GM12865 (cell line): Measurements from ENCODE around the gene TSSC4.

Experiments
- DNase-seq: peaks from one replicate; pipeline ENCODE4 v3.0.0; 2010; ENCODE audit warnings: low read depth
- H3K4me3 ChIP-seq: 2 replicates; pipeline ENCODE4 v1.5.1; 2011; ENCODE audit warnings: mild to moderate bottlenecking, low read depth, low read length, control low read depth
- CTCF ChIP-seq: IDR thresholded peaks from 2 replicates; pipeline ENCODE4 v1.5.1; 2011; ENCODE audit warnings: low read length, control low read depth, low read depth, inconsistent platforms; ENCODE audit not compliant: insufficient read depth; ENCODE audit errors: missing control alignments

TSSC4 gene

GRCh38 chr11:2432628-2433071 is 32.1 kb downstream of the TSSC4 start:
- no peak for DNase-seq
- no peak overlapping the region for H3K4me3 ChIP-seq
- TF ChIP-seq CTCF, result no peak

- TF ChIP-seq CTCF, result no peak
- no peak for DNase-seq
- H3K4me3 ChIP-seq, result no peak overlapping the region
Observed at GRCh38 chr11:2433106-2433925, 32.8 kb downstream of the TSSC4 start.

GRCh38 chr11:2434008-2434407 is 33.5 kb downstream of the TSSC4 start:
- TF ChIP-seq CTCF, result no peak
- DNase-seq, result no peak
- H3K4me3 ChIP-seq, result no peak overlapping the region

GRCh38 chr11:2434506-2435255 is 34.1 kb downstream of the TSSC4 start:
- DNase-seq, result no peak
- TF ChIP-seq CTCF, result no peak
- H3K4me3 ChIP-seq, result no peak overlapping the region

- no peak overlapping the region for H3K4me3 ChIP-seq
- no peak for TF ChIP-seq CTCF
- no peak for DNase-seq
Observed at GRCh38 chr11:2435288-2436012, 34.9 kb downstream of the TSSC4 start.

GRCh38 chr11:2436013-2436520 is 35.5 kb downstream of the TSSC4 start:
- no peak for DNase-seq
- H3K4me3 ChIP-seq, result no peak overlapping the region
- no peak for TF ChIP-seq CTCF
